ENCODE results near the gene ACSL3.

- no peak for TF ChIP-seq EZH2 (IDR thresholded peaks at IDR 0.05; ENCODE audit: insufficient read depth, poor library complexity, severe bottlenecking)
- TF ChIP-seq EZH2phosphoT487 (IDR thresholded peaks at IDR 0.05; ENCODE audit: insufficient read depth, low read depth) = no peak
Observed at GRCh38 chr2:222866358-222866960, 5.6 kb downstream of the ACSL3 start.

All from GM23248 (cell line).